HG03280 (cell line): ENCODE data around the gene WIPI1.
"Not testable (repeated sequence)": the region's sequence is repeated elsewhere in the genome, so short reads cannot be mapped to it uniquely, and the experiment has no call there.

ENCODE experiments used
- ATAC-seq: cut with Tn5 transposase; IDR thresholded peaks from one replicate; pipeline ENCODE4 v1.9.1; 2021; ENCODE audit warnings: mild to moderate bottlenecking, moderate library complexity; ENCODE audit not compliant: unreplicated experiment

WIPI1 gene

DNA sequence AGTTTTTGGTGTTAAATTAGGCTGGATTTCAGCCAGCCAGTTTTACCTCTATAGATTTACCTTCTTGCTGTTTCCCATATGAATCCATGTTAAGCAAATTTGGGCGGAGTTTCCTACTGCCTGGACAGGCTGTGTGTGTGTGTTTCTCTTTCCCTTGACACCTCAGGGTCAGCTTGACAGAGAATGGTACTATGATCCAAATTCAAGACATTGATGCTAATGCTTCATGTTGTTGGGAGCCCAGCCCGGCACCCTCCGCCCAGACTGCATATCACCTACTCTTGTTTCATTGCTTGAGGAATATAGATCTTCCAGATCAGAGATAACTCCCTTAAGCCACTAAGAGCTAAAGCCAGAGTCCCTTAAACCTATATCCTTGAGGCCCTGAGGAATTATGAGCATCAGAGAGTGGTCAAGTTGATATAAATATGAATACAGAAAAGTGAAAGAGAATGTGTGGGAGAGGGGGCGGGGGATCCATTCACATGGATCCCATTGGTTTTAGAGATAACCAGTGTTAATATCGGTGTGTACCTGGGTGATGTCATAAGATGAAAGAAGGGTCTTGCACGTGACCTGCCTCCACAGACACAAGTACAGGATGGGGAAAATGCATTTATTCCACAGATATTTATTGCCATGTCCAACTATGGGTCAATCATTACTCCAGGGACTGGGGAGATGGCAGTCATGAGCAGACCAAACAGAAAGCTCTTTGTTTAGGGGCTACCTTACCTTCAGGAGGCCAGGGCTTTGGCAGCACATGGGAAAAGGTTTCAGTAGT is 69.7 kb downstream of the WIPI1 start:
- ATAC-seq, result no peak

DNA sequence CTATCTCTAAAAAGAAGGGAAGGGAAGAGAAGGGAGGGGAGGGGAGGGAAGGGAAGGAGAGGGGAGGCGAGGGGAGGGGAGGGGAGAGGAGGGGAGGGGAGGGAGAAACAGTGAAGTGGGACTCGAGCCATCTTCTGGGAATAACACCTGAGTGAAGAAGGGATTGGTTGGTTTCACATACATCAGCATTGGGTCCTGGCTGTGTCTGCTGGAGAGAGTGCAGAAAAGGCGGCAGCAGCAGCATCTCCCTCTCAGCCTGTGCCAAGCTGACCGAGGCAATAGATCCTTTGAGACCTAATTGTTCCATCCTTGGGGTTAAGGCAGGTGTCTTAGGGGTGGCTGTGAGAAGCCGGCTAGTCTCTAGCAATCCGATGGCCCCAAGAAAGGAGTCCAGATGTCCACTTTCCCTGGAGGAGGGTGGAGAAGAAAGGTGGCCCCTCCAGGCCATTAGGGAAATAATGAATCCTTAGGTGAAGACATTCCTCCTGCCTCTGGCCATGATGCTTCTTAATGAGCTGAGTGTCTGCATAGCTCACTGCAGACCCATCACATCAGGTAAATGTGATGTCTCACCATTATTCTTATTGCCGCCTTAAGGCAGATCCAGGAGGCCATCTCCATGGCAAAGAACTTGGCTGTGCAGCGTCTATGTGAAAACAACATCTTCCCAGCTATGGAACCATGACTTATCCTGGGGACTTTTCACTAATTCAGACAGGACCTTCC is 71.6 kb downstream of the WIPI1 start:
- no peak for ATAC-seq

DNA sequence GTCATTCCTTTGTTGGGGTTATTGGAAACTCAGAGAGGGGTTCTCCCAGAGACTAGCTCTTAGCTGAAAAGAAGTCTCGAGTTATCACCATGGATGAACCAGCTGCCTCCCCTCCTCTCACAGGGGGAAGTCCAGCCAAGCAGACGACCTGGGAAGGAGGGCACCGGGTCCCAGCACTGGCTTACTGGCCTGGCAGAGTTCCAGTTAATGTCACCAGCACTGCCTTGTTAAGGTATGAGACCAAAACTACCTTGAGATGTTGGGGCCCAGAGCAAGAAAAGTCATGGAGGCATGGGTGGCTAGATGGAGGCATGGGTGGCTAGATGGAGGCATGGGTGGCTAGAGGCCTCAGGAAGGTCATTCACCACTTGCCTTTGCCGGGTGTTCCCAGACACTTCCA is 72.4 kb downstream of the WIPI1 start:
- no peak for ATAC-seq

DNA sequence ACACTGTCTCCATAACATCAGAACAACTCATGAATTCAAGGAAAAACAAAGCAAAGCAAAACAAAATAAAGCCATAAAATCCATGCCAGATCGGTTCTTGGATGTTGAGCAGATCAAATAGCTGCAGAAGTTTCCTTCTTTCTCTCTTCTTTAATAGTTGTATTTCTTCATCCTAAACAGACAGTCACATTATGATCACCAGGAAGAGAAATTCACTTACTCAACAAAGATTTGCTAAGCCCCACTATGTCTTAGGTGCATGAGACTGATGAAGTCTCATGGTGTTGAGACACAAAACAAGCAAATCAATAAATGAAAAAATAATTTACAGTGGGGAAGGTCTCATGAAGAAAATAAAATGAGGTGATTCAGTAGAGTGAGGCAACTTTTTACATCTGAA is 72.8 kb downstream of the WIPI1 start:
- ATAC-seq, result no peak

DNA sequence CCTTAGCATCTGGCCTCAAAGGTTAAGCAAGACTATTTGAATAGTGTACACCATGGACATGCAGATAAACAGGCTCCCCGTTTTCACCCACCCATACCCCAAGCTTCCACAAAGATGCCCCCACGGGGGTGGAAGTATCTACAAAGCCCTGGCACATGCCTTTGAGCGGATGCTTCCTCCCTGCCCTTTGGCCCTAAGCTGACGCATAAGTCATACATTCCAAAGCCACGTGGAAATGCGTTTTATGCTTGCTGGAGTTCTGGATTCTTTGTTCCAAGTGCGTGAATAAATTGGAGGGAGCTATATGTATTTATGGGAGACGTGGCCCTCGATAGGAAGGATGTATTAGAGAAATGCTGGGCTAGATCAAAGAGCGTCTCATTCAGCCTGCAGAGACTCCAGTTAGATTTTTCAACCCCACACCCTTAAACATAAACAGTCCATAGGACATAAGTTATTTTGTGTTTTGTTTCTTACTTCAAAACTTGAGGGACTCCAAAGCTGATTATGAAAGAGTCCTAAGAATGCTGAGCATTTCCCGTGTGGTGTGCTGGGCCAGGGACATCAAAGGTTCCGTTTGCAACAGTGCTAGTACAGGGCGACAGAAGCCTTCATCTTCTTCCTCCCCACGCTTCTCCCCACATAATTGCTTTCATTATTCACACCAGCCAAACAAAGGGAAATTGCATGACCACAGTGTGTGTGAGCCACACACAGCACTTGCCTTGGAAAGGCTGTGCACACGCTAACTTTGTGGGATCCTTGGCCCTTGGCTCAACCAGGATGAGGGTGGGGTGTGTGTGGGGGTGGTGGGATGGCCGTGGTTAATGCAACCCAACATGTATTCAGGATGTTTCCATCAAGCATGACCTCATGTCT is 73.6 kb downstream of the WIPI1 start:
- no peak for ATAC-seq

DNA sequence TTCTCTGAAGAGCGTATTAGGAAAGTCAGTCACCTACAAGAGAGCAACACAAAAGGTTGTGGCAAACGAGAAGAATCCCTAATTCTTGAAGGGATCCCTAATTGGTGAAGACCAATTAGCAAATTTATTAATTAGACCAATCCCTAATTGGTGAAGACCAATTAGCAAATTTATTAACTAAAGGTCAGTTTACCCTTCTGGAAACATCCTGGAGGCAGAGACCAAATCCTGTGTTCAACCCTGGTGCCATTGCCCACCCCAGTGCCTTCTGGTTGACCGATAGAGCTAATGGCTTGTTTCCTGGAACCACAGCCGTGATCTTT is 74.2 kb downstream of the WIPI1 start:
- ATAC-seq, result no peak

DNA sequence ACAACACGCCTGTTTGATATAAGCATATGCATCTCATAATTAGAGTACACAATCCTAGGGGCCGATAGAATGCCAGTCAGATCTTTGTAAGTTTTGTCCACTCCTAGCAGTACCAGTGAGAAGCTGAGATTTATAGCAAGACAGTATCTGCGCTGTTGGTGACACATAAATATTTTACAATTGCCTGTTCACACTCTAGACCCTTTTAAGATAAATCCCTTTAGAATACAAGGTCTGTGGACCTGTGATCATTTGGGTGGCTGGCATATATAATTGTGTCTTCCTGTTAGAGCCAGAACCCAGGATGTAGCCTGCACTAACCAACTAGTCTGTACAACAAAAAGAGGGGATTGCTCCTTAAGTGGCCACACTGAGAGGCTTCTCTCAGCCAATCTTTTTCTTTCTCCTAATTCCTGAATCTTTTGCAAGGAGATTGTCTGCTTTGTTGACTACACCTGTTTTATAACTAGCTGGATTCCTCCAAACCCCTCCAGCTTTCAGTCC is 74.7 kb downstream of the WIPI1 start:
- no peak for ATAC-seq

DNA sequence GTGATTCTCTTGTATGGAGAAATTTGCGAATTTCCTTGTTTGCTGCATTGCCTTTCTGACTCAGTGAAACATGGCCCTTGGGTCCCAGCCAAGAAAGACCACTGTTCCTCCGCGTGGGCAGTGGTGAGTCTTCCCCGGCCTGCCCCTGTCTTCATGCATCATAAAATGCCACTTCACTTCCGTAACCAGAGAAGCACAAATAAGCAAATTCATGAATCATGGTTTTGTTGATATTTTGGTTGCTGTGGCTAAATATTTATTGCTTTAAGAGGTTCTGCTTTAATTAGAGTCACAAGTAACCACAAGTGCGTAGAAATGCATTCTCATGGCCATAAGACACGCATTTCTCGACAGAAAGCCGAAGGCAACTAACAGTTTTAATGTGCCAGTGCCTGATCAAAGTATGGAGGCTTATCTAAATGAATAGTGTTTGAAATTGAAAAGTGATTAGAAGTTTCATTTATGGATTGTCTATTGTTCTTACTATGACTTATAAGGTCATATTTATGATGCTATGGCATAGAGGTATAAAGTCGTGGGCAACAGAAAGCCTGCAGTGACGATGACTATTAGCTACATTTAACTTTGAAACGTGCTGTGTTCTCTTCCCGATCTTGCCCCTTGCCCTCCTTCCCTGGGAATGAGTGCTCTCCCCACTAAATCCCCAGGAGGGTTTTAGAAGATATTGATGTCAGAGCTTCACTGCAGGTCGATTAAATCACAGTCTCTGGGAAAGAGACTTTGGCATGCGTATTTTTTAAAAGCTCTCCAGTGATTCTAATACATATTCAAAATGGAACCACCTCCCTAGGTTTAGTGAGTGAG is 76.0 kb downstream of the WIPI1 start:
- no peak for ATAC-seq

DNA sequence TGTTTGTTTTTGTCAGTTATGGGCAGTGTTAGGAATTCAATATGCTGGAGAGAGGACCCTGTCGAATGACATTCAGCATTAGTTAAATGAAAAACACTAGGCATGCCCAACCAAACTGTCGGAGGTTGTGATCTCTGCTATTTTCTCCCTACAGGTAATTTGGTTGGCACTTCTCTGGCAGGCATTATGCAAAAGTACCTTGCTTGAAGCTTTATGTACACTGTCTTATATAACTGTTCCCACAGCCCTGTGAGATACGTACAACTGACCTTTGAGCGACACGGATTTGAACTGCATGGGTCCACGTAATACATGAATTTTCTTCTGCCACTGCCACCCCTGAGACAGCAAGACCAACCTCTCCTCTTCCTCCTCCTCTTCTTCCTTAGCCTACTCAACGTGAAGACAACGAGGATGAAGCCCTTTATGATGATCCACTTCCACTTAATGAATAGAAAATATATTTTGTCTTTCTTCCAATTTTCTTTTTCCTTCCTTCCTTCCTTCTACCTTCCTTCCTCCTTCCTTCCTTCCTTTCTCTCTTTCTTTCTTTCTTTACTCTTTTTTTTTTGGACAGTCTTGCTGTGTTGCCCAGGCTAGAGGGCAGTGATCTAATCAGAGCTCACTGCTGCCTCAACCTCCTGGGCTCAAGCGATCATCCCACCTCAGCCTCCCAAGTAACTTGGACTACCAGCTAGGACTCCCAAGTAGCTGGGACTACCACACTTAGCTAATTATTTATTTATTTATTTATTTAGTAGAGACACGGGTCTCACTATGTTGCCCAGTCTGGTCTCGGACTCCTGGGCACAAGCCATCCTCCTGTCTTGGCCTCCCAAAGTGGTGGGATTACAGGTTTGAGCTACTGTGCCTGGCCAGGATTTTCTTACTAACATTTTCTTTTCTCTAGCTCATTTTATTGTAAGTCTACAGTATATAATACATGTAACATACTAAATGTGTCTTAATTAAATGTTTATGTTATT is 77.3 kb downstream of the WIPI1 start:
- ATAC-seq, result no peak

DNA sequence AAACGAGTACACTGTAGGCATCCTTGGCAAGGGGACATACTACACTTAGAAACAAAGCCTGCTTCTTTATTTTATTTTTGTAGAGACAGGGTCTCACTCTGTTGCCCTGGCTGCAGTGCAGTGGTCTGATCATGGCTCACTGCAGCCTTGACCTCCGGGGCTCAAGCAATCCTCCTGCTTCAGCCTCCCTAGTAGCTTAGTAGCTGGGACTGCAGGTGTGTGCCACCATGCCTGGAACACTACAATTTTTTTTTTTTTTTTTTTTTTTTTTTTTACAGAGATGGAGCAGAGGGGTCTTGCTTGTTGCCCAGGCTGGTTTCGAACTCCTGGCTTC is 78.2 kb downstream of the WIPI1 start:
- no peak for ATAC-seq

DNA sequence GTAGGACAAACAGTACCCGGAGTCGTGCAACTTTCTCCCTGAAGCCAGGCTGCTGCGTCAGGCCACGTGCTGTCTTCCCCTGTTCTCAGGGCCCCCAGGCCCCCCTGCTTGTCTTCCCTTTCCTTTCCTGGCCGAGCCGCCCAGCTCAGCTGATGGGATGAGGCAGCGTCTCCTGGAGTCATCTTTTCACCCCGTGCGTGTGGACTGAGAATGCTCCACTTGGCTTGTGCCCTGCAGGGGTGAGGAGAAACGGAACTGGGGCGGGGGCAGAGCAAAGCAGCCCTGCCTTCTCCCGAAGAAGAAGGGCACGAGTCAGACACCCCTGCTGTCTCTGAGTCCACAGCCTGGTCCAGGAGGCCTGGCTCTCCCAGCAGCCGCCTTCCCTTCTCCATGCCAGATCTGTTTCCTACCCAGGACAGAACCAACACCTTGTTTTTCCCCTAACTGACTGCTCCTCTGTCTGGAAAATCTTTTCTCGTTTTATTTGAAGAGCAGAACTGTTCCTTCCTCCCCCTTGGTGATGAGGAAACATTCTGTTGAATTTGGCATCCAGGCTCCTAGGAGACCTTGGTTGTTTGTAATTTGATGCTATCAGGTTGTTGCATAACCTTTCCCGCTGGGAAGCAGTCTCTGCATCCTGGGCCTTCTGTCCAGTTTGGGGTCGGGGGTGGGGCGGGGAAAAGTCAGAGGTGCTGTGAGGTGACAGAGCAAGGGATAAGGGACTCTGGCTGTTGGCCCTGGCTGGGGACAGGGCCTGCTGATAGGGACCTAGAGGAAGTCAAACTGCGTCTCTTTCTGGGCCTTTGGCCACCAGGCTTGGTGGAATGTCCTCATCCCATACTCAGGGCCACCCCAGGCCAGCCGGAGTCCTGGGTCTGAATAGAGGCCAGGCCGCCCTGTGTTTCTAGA is 78.8 kb downstream of the WIPI1 start:
- no peak for ATAC-seq

DNA sequence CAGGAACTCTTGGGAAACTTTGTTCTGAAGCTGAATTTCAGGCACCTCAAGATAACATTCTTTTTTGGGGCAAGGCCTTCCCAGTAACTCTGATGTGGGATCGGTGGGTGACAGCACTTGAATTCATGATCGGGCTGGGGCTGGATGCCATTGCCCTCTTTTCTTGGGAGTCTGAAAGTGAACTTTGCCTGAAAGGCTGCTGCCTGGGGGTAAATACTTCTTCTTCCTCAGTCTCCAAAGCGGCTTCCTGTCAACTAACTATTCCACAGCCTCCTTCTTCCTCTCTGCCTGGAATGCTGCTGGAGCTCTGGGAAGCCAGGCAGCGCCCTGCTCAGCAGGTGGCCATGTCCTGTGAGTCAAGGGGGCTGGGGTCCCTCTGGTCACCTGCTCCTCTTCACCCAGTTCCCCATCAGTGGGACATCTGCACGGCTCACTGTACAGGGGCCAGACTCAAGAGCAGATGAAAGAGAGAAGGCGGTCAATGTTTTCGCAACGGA is 79.5 kb downstream of the WIPI1 start:
- no peak for ATAC-seq

DNA sequence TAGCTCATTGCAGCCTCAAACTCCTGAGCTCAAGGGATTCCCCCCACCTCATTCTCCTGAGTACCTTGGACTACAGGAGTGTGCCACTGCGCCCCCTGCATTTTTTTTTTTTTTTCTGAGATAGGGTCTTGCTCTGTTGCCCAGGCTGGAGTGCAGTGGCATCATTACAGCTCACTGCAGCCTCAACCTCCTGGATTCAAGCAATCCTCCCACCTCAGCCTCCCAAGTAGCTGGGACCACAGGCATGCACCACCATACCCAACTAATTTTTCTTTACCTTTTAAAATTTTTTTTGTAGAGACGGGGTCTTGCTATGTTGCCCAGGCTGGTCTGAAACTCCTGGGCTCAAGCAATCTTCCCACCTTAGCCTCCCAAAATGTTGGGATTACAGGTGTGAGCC is 81.1 kb downstream of the WIPI1 start:
- not testable (repeated sequence) for ATAC-seq

DNA sequence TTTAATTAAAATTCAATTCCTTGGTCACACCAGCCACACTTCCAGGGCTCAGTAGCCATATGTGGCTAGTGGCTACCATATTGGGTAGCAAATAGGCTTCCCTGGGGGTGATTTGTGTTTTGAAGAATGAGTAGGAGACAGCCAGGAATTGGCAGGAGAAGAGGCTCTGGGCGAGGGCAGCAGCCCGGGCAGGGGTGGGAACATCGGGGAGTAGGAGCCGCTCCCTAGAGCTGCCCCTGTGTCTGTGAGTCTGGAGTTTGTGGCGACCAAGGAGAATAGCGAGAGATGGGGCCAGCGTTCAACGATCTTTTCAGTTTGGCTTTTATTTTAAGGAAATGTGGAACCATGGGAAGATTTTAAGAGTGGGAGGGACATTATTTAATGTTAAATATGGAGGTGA is 81.7 kb downstream of the WIPI1 start:
- ATAC-seq, result no peak
